WTC11 (cell line): ENCODE measurements around the gene OR4K15. TPM values are rescaled to one million over a fixed set of nuclear protein-coding genes. Genes with fewer than 3 reads are reported as not detected.

Source experiments
- ATAC-seq: fragments of 200-7000 bp; cut with Tn5 transposase; 2 replicates; pipeline ENCODE4 v1.10.0; 2021; ENCODE audit warnings: mild to moderate bottlenecking, moderate library complexity
- CTCF ChIA-PET: fragments of 300-600 bp; sonication (Branson Sonifier 250); formaldehyde crosslinking; loops from one replicate; lab custom pipeline; 2021; ENCODE audit warnings: antibody characterized with exemption; lab: Charles Lee
- POLR2A ChIA-PET: fragments of 350-600 bp; sonication (Branson Sonifier 250); formaldehyde crosslinking; loops from one replicate; lab custom pipeline; 2021; ENCODE audit warnings: antibody characterized with exemption; lab: Charles Lee
- DNase-seq: peaks from one replicate; pipeline ENCODE4 v3.0.0; 2021; ENCODE audit warnings: low spot score
- H3K27ac Mint-ChIP-seq: 2 replicates; pipeline ENCODE4 v1.8.0; 2021; ENCODE audit warnings: mixed read lengths
- H3K27me3 Mint-ChIP-seq: 2 replicates; pipeline ENCODE4 v1.8.0; 2021; ENCODE audit warnings: low read depth, mild to moderate bottlenecking, moderate library complexity, mixed read lengths
- H3K36me3 Mint-ChIP-seq: 2 replicates; pipeline ENCODE4 v1.8.0; 2021; ENCODE audit warnings: mixed read lengths
- H3K4me1 Mint-ChIP-seq: 2 replicates; pipeline ENCODE4 v1.8.0; 2022; ENCODE audit warnings: mixed read lengths
- H3K4me3 Mint-ChIP-seq: 2 replicates; pipeline ENCODE4 v1.8.0; 2021; ENCODE audit warnings: mild to moderate bottlenecking, moderate library complexity, mixed read lengths
- H3K9me3 Mint-ChIP-seq: 2 replicates; pipeline ENCODE4 v1.8.0; 2021; ENCODE audit warnings: mixed read lengths
- CDX4 ChIP-seq: fragments of 250-450 bp; sonication (Bioruptor Pico); IDR thresholded peaks from 2 replicates; pipeline ENCODE4 v1.9.0; 2021; ENCODE audit warnings: moderate library complexity, mild to moderate bottlenecking, inconsistent platforms, borderline replicate concordance
- CREB1 ChIP-seq: sonication (generic); formaldehyde crosslinking; IDR thresholded peaks from 2 replicates; pipeline ENCODE4 v1.8.0; 2023; ENCODE audit warnings: mild to moderate bottlenecking, missing genetic modification reagents
- ERG ChIP-seq: fragments of 250-450 bp; sonication (Bioruptor Pico); IDR thresholded peaks from 2 replicates; pipeline ENCODE4 v1.8.0; 2021; ENCODE audit warnings: mild to moderate bottlenecking
- FOXP4 ChIP-seq: sonication (generic); formaldehyde crosslinking; IDR thresholded peaks from 2 replicates; pipeline ENCODE4 v1.8.0; 2022; ENCODE audit warnings: mild to moderate bottlenecking, missing genetic modification reagents
- KAT7 ChIP-seq: sonication (generic); formaldehyde crosslinking; IDR thresholded peaks from 2 replicates; pipeline ENCODE4 v1.8.1; 2023; ENCODE audit warnings: missing genetic modification reagents, mild to moderate bottlenecking, borderline replicate concordance
- MXD4 ChIP-seq: fragments of 250-450 bp; sonication (Bioruptor Pico); IDR thresholded peaks from 2 replicates; pipeline ENCODE4 v1.8.0; 2021; ENCODE audit warnings: mild to moderate bottlenecking, moderate library complexity, borderline replicate concordance
- NFATC4 ChIP-seq: fragments of 250-450 bp; sonication (Bioruptor Pico); IDR thresholded peaks from 2 replicates; pipeline ENCODE4 v1.9.0; 2021; ENCODE audit warnings: mild to moderate bottlenecking
- PRRX2 ChIP-seq: fragments of 250-450 bp; sonication (Bioruptor Pico); IDR thresholded peaks from 2 replicates; pipeline ENCODE4 v1.8.0; 2021; ENCODE audit warnings: mild to moderate bottlenecking
- RELA ChIP-seq: sonication (generic); formaldehyde crosslinking; IDR thresholded peaks from 2 replicates; pipeline ENCODE4 v1.8.1; 2022; ENCODE audit warnings: missing genetic modification reagents, mild to moderate bottlenecking, borderline replicate concordance
- SP1 ChIP-seq: sonication (generic); formaldehyde crosslinking; conservative IDR thresholded peaks from 2 replicates; pipeline ENCODE4 v1.8.1; 2022; ENCODE audit warnings: missing genetic modification reagents
- TCF7 ChIP-seq: sonication (generic); formaldehyde crosslinking; IDR thresholded peaks from 2 replicates; pipeline ENCODE4 v1.8.0; 2022; ENCODE audit warnings: mild to moderate bottlenecking, low read depth, missing genetic modification reagents, moderate library complexity
- TEAD1 ChIP-seq: sonication (generic); formaldehyde crosslinking; IDR thresholded peaks from 2 replicates; pipeline ENCODE4 v1.8.0; 2022; ENCODE audit warnings: mild to moderate bottlenecking, missing genetic modification reagents
- USF2 ChIP-seq: sonication (generic); formaldehyde crosslinking; IDR thresholded peaks from 2 replicates; pipeline ENCODE4 v1.8.1; 2023; ENCODE audit warnings: mild to moderate bottlenecking, missing genetic modification reagents, moderate library complexity
- ZBTB43 ChIP-seq: sonication (generic); formaldehyde crosslinking; IDR thresholded peaks from 2 replicates; pipeline ENCODE4 v1.8.1; 2023; ENCODE audit warnings: mild to moderate bottlenecking, missing genetic modification reagents
- ZNF121 ChIP-seq: sonication (generic); formaldehyde crosslinking; IDR thresholded peaks from 2 replicates; pipeline ENCODE4 v1.8.0; 2023; ENCODE audit warnings: missing genetic modification reagents
- ZNF263 ChIP-seq: sonication (generic); formaldehyde crosslinking; IDR thresholded peaks from 2 replicates; pipeline ENCODE4 v1.8.1; 2022; ENCODE audit warnings: low read depth, mild to moderate bottlenecking, moderate library complexity, missing genetic modification reagents
- ZNF317 ChIP-seq: sonication (generic); formaldehyde crosslinking; IDR thresholded peaks from 2 replicates; pipeline ENCODE4 v1.8.1; 2023; ENCODE audit warnings: low read depth, mild to moderate bottlenecking, moderate library complexity, missing genetic modification reagents, borderline replicate concordance
- ZNF396 ChIP-seq: fragments of 250-450 bp; sonication (Bioruptor Pico); IDR thresholded peaks from 2 replicates; pipeline ENCODE4 v1.8.0; 2021; ENCODE audit warnings: mild to moderate bottlenecking, moderate library complexity, borderline replicate concordance
- ZSCAN18 ChIP-seq: fragments of 250-450 bp; sonication (Bioruptor Pico); IDR thresholded peaks from 2 replicates; pipeline ENCODE4 v2.1.2; 2022; ENCODE audit warnings: mild to moderate bottlenecking, moderate library complexity
- total RNA-seq: library from RNA; stranded (reverse); gene quantifications from 3 replicates; pipeline ENCODE4 v1.2.3, GENCODE V29; 2021
- TF ChIP-seq, protein P1 (sequence below): sonication (generic); formaldehyde crosslinking; IDR thresholded peaks from 2 replicates; pipeline ENCODE4 v1.8.0; 2023; ENCODE audit warnings: missing genetic modification reagents, mild to moderate bottlenecking, borderline replicate concordance
- TF ChIP-seq, protein P2 (sequence below): fragments of 250-450 bp; sonication (Bioruptor Pico); IDR thresholded peaks from 2 replicates; pipeline ENCODE4 v1.9.0; 2021; ENCODE audit warnings: mild to moderate bottlenecking
- TF ChIP-seq, protein P3 (sequence below): sonication (generic); formaldehyde crosslinking; conservative IDR thresholded peaks from 2 replicates; pipeline ENCODE4 v1.8.1; 2022; ENCODE audit warnings: mild to moderate bottlenecking, missing genetic modification reagents

The OR4K15 gene
- total RNA-seq, 1 experiment from 2014 or later = not detected

DNA sequence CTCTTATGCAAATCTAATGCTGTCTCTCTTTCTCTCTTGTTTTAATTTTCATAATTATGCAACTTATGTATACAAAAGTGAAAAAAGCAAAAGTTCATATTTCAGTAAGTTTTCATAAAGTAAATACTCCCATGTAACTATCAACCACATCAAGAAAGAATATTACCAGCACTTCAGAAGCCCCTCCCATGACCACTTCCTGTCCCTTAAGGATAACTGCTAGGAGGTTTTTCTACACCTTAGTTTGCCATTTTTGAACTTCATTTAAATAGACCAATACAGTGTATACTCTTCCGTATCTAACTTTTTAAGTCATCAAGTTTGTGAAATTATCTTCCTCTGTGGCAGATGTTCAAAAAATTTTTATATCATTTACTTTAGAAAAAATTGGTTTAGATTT lies 547 bp upstream of the OR4K15 start (continued):
- TF ChIP-seq FOXP4 (CRISPR knock-in tag) = no peak
- TF ChIP-seq CDX4 (CRISPR knock-in tag) = no peak
- TF ChIP-seq, protein P1, sequence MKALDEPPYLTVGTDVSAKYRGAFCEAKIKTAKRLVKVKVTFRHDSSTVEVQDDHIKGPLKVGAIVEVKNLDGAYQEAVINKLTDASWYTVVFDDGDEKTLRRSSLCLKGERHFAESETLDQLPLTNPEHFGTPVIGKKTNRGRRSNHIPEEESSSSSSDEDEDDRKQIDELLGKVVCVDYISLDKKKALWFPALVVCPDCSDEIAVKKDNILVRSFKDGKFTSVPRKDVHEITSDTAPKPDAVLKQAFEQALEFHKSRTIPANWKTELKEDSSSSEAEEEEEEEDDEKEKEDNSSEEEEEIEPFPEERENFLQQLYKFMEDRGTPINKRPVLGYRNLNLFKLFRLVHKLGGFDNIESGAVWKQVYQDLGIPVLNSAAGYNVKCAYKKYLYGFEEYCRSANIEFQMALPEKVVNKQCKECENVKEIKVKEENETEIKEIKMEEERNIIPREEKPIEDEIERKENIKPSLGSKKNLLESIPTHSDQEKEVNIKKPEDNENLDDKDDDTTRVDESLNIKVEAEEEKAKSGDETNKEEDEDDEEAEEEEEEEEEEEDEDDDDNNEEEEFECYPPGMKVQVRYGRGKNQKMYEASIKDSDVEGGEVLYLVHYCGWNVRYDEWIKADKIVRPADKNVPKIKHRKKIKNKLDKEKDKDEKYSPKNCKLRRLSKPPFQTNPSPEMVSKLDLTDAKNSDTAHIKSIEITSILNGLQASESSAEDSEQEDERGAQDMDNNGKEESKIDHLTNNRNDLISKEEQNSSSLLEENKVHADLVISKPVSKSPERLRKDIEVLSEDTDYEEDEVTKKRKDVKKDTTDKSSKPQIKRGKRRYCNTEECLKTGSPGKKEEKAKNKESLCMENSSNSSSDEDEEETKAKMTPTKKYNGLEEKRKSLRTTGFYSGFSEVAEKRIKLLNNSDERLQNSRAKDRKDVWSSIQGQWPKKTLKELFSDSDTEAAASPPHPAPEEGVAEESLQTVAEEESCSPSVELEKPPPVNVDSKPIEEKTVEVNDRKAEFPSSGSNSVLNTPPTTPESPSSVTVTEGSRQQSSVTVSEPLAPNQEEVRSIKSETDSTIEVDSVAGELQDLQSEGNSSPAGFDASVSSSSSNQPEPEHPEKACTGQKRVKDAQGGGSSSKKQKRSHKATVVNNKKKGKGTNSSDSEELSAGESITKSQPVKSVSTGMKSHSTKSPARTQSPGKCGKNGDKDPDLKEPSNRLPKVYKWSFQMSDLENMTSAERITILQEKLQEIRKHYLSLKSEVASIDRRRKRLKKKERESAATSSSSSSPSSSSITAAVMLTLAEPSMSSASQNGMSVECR = no peak
- no peak for TF ChIP-seq ZNF121 (CRISPR knock-in tag)
- TF ChIP-seq ZNF263 (CRISPR knock-in tag) = no peak
- TF ChIP-seq MXD4 (CRISPR knock-in tag) = no peak
- no peak for TF ChIP-seq ZSCAN18
- TF ChIP-seq ZNF396 (CRISPR knock-in tag) = no peak
- TF ChIP-seq TEAD1 (CRISPR knock-in tag) = no peak
- no peak for TF ChIP-seq ERG
- no peak for TF ChIP-seq TCF7 (CRISPR knock-in tag)
- no peak for TF ChIP-seq ZNF317
- no peak for TF ChIP-seq KAT7 (CRISPR knock-in tag)

GRCh38 chr14:19993438-19993837 lies 18.0 kb downstream of the OR4K15 start:
- H3K9me3 Mint-ChIP-seq = peaks cover 92% of the 10 kb centered on the region
- POLR2A ChIA-PET = no interaction called here
- TF ChIP-seq ZNF396 (CRISPR knock-in tag) = no peak
- no peak for TF ChIP-seq CREB1
- TF ChIP-seq SP1 (CRISPR knock-in tag) = no peak
- no peak for TF ChIP-seq KAT7 (CRISPR knock-in tag)
- TF ChIP-seq, protein P2, sequence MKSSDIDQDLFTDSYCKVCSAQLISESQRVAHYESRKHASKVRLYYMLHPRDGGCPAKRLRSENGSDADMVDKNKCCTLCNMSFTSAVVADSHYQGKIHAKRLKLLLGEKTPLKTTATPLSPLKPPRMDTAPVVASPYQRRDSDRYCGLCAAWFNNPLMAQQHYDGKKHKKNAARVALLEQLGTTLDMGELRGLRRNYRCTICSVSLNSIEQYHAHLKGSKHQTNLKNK (CRISPR knock-in tag) = no peak
- no peak for TF ChIP-seq CDX4 (CRISPR knock-in tag)
- TF ChIP-seq USF2 (CRISPR knock-in tag) = no peak
- TF ChIP-seq RELA (CRISPR knock-in tag) = no peak
- TF ChIP-seq ZBTB43 (CRISPR knock-in tag) = no peak
- TF ChIP-seq PRRX2 = no peak
- TF ChIP-seq NFATC4 (CRISPR knock-in tag) = no peak
- TF ChIP-seq, protein P3, sequence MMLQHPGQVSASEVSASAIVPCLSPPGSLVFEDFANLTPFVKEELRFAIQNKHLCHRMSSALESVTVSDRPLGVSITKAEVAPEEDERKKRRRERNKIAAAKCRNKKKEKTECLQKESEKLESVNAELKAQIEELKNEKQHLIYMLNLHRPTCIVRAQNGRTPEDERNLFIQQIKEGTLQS = no peak

More at GRCh38 chr14:19993438-19993837, 18.0 kb downstream of the OR4K15 start:
- peaks cover 4% of the 10 kb centered on the region; the same call in 1 of the 2 replicates for H3K27me3 Mint-ChIP-seq
- CTCF ChIA-PET = no interaction called here
- DNase-seq (no peak), ATAC-seq (no peak)
- no peaks in the 10 kb centered on the region for H3K4me1 Mint-ChIP-seq
- H3K4me3 Mint-ChIP-seq = no peak overlapping the region
- H3K36me3 Mint-ChIP-seq = peaks cover 69% of the 10 kb centered on the region
- H3K27ac Mint-ChIP-seq = no peak overlapping the region
